Activated CD8-positive, alpha-beta memory T cell treated with anti-CD3 and anti-CD28 coated beads, Interleukin-2, amount 50 U/mL, for 1 hour (primary cell): ENCODE measurements around the gene KRT77.
"Not testable (repeated sequence)": the region's sequence is repeated elsewhere in the genome, so short reads cannot be mapped to it uniquely, and the experiment has no call there.

ENCODE experiments used
- DNase-seq: peaks from one replicate; pipeline ENCODE4 v3.0.0-alpha.2; 2020; ENCODE audit errors: extremely low read depth

KRT77 gene

DNA sequence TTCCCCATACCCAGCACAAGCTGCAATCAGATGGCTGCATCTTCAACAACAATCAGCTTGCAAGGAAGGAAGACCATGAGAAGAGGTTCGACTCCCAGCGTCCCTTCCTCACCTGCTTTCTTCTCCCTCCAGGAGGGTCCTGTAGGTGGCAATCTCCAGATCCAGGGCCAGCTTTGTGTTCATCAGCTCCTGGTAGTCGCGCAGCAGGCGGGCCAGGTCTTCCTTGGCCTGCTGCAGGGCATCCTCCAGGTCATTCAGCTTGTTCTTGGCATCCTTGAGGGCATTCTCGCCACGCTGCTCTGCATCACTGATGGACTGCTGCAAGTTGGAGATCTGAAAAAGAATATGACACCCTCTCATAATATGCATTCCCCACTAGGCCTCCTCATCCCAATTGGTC is 27.2 kb downstream of the KRT77 start:
- DNase-seq, result no peak

DNA sequence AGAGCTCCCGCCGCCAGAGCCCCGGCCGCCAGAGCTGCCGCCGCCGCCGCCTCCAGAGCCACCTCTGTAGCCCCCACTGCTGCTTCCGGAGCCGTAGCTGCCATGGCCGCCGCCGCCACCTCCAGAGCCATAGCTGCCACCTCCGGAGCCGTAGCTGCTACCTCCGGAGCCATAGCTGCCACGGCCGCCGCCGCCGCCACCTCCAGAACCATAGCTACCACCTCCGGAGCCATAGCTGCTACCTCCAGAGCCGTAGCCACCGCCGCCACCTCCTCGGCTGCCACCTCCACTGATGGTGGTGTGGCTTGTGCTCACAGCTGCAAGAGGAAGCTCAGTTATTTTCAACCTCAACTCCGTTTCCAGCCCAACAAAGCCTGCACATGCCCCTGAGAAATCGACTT is 28.0 kb downstream of the KRT77 start:
- DNase-seq, result no peak

DNA sequence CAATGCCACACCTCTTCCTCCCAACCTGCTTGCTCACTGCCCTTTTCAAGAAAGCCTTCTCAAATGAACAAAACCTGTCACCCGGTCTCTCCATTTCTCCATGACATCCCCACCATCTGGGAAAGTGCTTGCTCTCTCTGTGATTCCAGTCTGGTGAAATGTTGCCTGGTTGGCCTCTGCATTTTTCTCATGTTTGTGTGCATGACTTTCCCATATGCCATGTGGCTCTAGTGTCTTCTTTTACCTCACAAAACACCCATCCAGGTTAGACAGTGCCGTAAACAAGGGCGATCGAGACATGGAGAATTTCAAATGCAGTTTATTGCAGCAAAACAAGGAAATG is 28.9 kb downstream of the KRT77 start:
- no peak for DNase-seq

DNA sequence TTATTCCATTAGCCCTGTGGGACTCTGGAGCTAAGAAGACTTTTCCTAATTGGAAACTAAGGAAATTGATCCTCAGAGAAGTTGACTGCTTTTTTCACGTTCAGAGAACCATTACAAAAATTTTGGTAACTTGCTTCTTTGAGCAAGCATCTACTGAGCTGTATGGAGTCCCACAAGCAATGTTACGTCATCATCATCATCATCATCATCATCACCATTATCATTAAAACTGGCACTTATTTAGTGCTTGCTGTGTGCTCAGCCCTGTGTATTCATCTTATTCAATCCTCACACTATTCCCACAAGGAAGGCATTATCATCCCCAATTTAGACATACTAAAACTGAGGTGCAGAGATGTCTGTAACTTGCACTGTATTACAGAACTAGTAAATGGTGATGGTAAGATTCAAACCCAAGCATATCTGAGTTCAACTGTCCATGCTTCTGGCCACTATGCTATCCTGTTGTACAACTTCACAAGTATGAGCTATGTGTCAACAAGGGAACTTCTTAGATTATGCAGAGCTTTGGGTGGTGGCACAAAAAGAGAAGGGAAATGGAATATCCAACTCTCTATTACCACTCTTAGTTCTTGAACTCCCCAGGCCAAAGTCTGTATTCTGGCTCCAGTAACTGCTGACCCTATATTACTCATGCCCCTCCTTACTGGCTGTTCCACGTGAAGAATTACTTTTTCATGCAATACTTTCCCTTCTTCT is 29.5 kb downstream of the KRT77 start:
- DNase-seq, result no peak

DNA sequence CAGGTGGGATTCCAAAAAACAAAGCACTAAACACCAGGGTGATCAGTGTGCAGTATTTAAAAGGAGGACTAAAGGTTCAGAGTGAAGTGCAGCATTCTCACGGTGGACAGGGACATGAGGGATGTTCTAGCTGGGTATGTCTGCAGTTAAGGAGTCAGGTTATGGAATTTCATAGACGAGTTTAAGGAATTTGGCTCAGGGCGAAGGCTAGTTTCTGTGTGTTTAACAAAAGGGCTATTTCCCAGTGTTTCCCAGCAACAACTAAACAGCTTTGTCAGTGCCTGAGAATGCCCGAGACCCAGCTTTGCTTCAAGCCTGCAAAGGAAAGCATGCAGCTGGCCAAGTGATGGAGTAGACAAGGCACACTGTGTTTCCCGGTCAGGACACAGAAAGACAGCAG is 30.1 kb downstream of the KRT77 start:
- no peak for DNase-seq

DNA sequence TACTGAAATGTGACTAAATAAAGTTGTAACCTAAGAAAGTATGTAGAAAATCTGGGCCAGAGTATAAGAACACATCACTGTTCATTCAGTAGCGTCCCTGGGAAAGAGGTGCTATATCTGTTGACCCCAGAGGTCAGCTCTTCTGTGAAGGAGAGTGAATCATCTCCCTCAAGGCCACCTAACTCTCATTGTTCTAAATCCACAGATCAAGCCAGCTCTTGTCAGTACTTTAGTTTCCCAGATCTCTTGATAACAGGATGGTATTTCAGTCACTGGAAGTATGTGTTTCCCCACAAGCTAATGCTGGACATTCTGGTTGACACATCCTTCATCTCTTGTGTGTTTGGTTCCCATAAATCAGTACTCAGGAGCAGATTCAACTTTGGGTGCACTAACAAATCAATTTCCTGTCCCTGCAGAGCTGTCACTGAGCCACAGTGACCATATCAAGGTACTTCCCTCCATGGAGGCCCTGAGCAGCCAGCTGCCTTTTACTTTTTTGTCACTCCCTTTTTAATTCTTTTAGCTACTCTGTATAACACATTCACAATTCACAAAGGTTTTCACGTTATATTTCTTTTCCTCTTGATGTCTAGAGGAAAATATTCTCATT is 30.9 kb downstream of the KRT77 start:
- DNase-seq, result no peak

DNA sequence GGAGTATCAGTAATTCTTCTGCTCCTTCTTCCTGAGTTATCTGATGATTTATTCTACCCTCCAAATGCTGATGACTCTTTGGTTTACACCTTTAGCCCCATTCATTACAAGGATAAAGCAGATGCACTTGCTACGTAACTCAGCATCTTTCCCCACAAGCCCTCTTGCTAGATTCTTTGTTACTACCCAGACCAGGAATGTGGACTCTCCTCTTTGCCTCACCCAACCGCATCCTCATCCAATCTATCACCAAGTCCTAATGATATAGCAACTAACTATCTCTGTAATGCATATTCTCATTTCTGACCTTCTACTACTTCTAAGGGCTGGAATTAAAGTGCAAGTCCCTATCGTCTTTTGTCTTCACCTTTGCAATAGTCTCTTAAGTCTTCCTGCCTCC is 32.4 kb downstream of the KRT77 start:
- DNase-seq, result no peak

DNA sequence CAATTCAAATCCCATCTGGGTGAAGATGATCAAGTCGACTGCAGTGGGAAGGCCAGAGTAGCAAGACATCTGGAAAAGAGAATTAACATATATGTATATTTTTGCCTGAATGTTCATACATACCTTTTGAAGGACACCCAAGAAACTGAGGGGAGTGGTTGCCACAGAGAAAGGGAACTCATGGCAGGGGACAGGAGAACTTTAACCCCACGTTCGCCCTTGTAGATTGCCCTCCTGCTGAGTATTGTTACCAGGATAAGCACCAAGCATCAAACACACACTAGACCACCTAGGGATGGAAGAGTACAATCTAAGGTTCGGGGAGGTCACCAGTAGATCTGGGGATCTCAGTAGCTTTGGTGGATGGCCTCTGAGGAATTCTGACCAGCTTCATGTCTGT is 32.8 kb downstream of the KRT77 start:
- DNase-seq, result no peak

DNA sequence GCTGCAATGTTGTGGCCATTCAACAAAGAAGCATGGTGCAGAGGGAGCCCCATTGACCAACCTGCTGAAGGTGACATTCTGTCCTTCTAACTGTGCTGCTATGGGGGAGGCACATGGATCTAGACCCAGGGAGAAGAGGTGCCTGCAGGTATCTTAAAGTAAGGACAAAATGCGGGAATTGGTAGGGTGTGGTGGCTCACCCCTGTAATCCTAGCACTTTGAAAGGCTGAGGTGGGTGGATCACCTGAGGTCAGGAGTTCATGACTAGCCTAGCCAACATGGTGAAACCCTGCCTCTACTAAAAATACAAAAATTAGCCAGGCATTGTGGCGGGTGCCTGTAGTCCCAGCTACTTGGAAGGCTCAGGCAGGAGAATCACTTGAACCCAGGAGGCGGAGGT is 33.4 kb downstream of the KRT77 start:
- not testable (repeated sequence) for DNase-seq

DNA sequence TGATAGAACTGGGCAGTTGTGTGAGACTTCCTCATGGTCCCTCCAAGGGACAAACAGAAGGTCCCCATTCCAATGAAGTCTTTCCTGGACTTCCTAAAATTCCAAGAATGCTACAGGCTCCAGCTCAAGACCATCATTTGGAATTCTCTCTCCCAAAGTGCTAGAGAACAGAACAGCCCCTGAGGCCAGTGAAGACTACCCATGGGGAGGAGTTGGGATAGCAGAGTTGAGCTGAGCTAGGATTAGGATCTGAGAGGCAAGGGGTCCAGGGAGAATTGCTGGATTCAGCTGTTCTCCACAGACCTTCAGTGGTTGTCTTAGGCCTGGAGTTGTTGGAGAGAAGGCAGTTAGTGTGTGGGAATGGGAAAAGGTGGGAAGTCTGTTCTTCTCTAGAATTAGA is 33.9 kb downstream of the KRT77 start:
- DNase-seq, result no peak

DNA sequence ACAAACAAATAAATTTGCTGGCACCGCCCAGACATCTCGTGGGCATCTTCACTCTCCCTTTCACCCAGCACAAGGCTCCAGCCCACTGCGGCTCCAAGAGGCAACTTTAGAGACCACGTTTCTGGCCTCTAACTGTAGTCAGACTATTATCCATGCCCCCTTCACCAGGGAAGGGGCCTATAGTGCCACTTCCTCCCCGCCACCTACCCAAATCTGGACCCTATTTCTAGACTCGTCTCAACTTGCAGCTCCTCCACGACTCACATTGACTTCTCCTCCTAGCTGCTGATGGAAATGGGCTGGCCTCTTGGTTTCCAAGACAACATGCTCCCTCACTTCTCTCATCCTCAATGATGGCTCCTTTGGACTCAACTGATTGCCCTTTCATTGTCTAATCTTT is 35.4 kb downstream of the KRT77 start:
- DNase-seq, result no peak

DNA sequence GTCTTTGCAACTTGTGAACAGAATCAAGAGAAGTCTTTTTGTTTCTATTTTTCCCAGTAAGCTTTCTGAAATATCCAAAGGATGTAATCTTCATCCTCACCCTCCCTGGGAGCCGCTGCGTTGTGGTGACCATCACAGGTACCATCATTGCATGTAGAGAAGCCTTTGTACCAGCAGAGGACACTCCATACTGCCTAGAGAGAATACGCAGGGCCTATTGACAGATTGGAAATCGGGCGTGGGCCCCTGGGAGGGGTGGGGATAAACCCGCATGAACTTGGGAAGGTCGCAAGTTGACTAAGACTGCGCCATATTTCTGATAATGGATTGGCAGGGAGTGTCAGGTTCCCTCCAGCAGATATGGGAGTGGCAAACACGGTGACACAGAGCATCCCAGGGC is 35.8 kb downstream of the KRT77 start:
- DNase-seq, result no peak

DNA sequence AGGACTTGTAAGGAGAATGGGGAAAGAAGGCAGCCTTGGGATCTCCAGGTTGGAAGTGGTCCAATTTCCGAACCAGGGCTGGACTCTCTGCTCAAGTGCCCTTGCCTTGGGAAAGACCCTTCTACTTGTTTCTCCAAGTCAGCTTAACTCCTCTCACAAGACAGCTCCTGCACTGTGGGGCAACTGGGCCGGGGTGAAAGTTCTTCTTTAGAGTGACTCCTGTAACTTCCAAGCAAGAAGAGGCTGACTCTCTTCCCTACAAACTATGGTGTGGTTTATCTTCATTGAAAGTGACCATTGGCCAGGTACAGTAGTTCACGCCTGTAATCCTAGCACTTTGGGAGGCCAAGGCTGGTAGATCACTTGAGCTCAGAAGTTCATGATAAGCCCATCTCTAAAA is 36.9 kb downstream of the KRT77 start:
- DNase-seq, result no peak

DNA sequence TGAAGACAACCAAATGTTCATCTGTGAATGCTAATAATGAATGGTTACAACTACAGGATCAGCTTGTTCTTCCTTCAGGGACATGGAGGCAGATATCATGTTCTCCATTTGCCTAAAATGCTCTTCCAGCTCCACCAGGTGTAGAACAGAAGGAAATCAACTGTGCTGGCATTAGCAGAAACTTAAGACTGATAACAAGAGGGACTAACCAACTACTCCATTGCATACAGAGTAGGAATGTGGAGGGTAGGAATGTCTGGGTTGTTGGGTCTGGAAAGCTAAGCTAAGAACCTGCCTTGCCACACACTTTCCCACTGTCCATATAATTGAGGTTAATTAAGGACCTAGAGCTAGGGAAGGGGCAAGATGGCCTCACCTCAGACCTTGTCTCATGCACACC is 39.9 kb downstream of the KRT77 start:
- no peak for DNase-seq

DNA sequence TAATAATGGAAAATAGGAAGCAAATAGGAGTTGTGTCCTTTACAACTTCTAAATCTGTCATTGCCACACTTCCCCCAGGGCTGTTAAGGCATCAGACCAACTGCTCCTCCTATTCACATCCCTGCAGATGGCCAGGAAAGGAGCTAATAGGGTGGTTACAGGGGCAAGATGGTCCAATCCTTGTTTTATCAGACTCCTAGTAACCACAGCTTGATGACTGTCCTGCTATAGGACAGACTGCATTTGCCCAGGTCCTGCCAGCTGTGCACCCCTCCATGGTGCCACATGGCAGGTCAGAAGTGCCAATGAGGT is 40.5 kb downstream of the KRT77 start:
- DNase-seq, result no peak

DNA sequence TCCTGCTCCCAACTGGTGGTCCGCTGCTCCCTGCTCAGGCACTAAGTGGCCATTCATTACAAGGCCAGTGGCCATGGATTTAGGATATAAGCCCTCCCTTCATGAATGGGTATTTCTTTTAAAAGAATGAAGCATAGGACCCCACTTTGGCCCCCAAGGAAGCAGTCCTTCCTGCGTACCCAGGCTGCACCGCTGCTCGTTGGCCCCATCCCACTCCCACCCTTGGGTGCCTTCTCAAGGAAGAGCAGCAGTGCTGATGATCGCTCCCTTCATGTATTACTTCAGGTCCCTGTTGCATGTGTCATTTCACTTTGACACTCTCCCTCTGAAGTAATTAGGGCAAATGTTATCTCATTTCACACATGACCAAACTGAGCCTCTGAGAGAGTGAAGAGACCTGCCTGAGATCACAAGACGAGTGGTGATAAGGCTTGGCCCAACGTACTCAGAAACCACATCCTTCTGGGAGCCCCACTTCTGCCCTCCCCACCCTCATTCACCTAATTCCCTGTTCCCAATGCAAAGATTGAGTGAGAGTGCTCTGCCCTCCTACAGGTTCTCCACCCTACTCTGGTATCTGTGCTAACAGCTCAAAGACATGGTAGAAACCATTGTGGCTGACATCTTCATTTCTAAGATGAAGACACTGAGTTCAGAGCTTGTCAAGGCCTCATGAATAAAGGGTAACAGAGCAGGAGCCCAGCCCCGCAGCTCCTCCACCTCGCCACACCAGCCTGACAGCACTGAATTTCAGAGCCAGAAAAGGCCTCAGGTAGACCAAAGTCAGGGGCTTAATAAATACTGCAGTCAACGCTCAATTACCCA is 41.0 kb downstream of the KRT77 start:
- DNase-seq, result no peak

DNA sequence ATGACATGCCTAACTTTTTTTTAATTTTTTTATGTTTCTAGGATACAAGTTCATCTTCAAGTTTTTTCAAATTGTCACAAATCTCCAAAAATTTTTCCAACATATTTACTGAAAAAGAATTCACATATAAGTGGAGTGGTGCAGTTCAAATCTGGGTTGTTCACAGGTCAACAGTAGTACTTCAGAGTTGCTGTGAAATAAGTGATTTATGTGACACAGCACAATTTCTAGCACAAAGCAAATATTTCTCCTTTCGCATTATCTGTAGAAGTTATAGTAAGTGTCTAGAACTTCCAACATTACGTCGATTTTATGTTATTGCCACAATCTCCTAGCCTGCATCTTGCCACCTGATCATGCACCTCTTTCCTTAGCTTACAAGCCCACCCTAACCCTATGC is 41.7 kb downstream of the KRT77 start:
- no peak for DNase-seq

DNA sequence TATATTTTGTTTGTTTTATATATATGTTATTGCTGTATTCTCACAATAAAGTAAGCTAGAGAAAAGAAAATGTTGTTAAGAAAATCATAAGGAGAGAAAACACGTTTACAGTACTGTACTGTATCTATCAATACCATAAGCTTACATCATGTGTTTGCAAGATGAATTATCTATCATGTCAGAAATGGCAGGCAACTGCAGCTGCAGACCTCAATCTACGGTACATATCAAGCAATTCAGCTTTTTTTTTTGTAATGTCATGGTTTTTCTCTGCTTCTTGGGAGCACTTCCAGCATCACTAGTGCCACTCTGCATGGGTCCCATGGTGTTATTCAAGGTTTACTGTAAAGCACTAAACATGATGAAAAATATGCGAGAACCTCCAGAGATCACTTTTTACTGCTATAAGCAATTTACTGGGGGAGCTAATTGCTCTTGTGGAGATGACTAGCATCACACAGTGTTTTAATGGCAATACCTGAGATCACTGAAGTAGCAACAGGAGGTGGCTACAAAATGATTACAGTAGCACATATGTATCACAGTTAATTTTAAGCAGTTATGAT is 42.3 kb downstream of the KRT77 start:
- no peak for DNase-seq

DNA sequence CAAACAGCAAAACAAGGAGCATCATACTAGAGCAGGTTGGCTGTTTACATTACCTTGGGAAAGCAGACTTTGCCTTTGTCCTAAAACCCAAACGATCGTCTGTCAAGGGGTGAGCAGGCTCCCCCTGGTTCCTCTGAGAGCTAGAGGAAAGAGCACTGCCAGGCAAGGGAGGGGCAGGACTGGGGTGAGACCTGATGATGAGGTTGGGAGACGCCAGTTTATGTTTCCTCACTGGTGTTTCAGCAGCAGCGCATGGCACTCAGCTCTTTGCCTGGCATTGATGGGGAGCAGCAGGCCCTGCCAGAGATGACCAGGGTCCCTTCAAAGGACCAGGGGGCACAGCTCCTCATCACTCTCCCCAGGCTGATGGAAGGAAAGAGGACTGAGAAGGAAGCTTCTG is 43.4 kb downstream of the KRT77 start:
- DNase-seq, result no peak

DNA sequence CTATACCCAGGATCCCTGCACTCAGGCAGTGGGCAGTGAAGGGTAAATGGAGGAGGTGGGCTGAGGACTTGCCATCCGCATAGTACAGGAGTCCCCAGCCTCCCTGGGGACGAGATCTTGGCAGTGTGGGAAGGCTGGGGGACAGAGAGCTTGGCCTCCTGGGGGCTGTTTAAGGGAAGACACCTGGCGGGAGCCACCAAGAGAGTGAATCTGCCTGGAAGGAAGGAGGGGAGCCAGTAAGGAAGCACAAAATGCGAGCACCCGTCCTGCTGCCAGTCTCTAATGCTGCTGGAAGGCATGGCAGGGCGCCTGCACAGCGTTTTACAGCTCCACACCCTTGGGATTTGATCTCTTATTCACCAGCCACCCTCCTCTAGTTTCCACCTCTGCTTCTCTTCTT is 43.9 kb downstream of the KRT77 start:
- DNase-seq, result no peak

DNA sequence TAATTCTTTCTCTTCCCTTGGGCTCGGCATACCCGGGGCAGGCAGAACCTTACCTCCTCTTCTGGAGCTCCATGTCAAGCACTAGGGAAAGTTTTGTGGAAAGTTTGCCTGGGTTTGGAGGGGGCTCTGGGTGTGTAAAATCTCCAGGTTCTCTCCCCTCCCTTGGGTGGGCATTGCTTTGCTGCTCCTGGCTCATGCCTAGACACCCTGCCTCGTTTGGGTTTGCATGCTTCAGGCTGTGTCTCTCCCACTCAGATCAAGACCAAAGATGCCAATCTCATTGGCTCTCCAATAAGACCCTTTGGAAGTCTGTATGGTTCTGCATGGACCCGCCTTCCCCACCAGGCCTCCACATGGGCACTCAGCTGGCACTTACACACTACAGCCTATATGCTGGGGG is 45.1 kb downstream of the KRT77 start:
- no peak for DNase-seq

DNA sequence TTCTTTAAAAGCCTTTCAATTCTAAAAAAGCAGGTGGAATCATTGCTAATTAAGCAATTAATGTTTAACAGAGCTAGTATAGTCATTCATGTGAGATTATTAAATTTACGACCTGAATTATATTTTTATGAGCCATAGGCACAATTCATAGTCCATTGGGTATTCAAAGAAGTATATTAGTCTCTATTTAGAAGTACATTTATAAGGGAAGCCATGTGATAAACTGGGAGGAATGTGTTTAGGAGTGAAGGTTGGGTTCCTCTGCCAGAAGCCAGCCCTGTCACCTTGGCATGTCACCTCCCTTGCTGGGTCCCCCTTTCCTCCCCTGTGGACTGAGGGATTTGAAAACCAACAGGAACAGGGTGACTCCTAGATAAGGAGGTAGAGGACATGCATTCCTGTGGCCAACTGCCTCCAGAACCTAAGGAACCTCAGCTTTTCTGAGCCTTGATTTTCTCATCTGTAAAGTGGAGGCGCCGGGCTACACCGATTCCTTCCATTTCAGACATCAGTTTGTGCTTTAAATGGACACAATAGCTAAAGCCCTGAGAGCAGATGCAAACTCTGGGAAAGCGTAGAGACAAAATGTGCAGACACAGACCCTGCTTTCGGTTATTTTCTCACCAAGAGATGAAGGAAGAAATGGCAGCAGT is 45.9 kb downstream of the KRT77 start:
- DNase-seq, result no peak

DNA sequence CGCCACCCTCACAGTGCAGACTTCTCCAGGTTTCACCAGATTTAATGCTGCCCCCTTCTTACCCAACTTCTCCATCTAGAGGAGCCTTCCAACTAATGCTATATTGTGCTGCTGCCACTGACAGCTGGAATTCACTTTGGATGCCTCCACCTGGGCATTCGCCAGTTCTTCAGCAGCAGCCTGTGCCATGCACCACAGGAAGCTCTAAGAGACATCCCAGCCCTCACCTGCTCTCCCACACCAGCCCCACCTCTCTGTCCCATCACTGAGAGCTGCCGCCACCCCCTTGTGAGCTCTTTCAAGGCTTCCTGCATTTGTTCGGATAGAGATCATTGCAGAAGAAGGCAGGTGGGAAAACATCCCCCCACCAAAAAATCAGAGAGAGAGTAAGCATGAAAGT is 46.7 kb downstream of the KRT77 start:
- no peak for DNase-seq
